Activated naive CD4-positive, alpha-beta T cell (primary cell): ENCODE results near the gene TMEM143.
"Not testable (repeated sequence)": the region's sequence is repeated elsewhere in the genome, so short reads cannot be mapped to it uniquely, and the experiment has no call there.

Experiments
- DNase-seq, 4 experiments: peaks; one replicate each; lab custom pipeline; 2025; lab: John Stamatoyannopoulos, UW

The TMEM143 gene

GRCh38 chr19:48330012-48330681 is 33.6 kb downstream of the TMEM143 start:
- DNase-seq: peak; percentile 52 to 81 (median 64)

- DNase-seq: no peak
Measured at GRCh38 chr19:48329167-48329891, 34.4 kb downstream of the TMEM143 start.

GRCh38 chr19:48325265-48325910 is 38.4 kb downstream of the TMEM143 start, which contains the start of gene EMP3:
Gene EMP3, plus strand, starts transcription at chr19:48325552. Its CDS starts 1,293 bp downstream, at chr19:48326845.
- peak; percentile 37 to 75 (median 57) for DNase-seq

- peak; percentile 84 to 99 (median 95) for DNase-seq
Measured at GRCh38 chr19:48321622-48322591, 41.8 kb downstream of the TMEM143 start.

GRCh38 chr19:48321372-48321621 is 42.4 kb downstream of the TMEM143 start:
- DNase-seq: peak; percentile 64 to 90 (median 86)

- DNase-seq: peak; percentile 39 to 75 (median 62)
Measured at GRCh38 chr19:48319647-48320541, 43.8 kb downstream of the TMEM143 start.

- DNase-seq: no peak
Measured at GRCh38 chr19:48318286-48318987, 45.3 kb downstream of the TMEM143 start.

- DNase-seq: not testable (repeated sequence)
Measured at GRCh38 chr19:48317708-48317960, 46.1 kb downstream of the TMEM143 start.

GRCh38 chr19:48315712-48316111 is 48.0 kb downstream of the TMEM143 start:
- no peak for DNase-seq

GRCh38 chr19:48311384-48311783 is 52.4 kb downstream of the TMEM143 start:
- DNase-seq: no peak

GRCh38 chr19:48310227-48310626 is 53.5 kb downstream of the TMEM143 start:
- DNase-seq: no peak

GRCh38 chr19:48309731-48310130 is 54.0 kb downstream of the TMEM143 start:
- not testable (repeated sequence) for DNase-seq

GRCh38 chr19:48308631-48309586 is 54.8 kb downstream of the TMEM143 start:
- no peak for DNase-seq

- no peak for DNase-seq
Measured at GRCh38 chr19:48303866-48304265, 59.9 kb downstream of the TMEM143 start.

GRCh38 chr19:48303367-48303766 is 60.4 kb downstream of the TMEM143 start:
- DNase-seq: no peak

GRCh38 chr19:48302600-48302959 is 61.2 kb downstream of the TMEM143 start:
- DNase-seq: no peak

GRCh38 chr19:48301886-48302599 is 61.7 kb downstream of the TMEM143 start:
- no peak for DNase-seq

- DNase-seq: no peak
Measured at GRCh38 chr19:48297975-48298374, 65.8 kb downstream of the TMEM143 start.
